ENCODE results near the gene LUZP1. TPM values are rescaled to one million over a fixed set of nuclear protein-coding genes. Genes with fewer than 3 reads are reported as not detected.
"Not testable (repeated sequence)": the region's sequence is repeated elsewhere in the genome, so short reads cannot be mapped to it uniquely, and the experiment has no call there.

The LUZP1 gene
- total RNA-seq, 1 donor from 2014 or later: 82.2 TPM

DNA sequence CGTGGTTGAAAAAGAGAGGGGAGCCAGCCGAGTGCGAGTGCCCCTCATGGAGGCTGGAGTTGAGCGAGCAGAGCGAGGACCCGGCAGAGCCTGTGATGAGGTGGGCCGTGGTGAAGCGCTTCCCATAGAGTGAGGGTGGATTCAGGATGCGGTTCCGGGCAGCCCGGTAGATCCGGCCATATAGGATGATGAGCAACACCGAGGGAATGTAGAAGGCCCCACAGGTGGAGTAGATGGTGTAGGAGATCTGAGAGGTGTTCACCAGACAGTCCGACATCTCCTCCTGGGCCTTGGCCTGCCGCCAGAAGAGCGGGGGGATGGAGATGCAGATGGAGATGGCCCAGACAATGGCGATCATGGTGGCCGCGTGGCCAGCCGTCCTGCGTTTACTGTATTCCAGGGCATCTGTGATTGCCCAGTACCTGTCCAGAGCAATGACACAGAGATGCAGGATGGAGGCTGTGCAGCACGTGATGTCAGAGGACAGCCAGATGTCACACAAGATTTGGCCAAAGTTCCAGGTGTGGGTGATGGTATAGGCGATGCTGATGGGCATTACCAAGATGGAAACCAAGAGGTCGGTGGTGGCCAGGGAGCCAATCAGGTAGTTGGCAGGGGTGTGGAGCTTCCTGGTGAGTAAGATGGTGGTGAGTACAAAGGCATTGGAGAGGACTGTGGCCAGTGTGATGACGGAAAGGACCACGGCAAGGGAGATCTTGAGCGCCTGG, 24.9 kb upstream of the LUZP1 start:
- Histone ChIP-seq H3K9me3 (ENCODE audit: insufficient read depth, low read depth, low read length) (no peaks in the 10 kb centered on the region), H3K27ac (ENCODE audit: low read depth, low read length) (peak overlapping the region; percentile 100), H3K9ac (ENCODE audit: low read length) (peak overlapping the region; percentile 87), H3K79me2 (ENCODE audit: insufficient read depth, low read length) (no peaks in the 10 kb centered on the region), H3K27me3 (ENCODE audit: insufficient read depth, low read length) (no peaks in the 10 kb centered on the region), H3K4me3 (ENCODE audit: insufficient read depth, low read depth, low read length) (no peak overlapping the region), H2AFZ (ENCODE audit: low read depth, low read length) (no peak overlapping the region), H3K36me3 (ENCODE audit: insufficient read depth, low read length) (no peaks in the 10 kb centered on the region), H4K20me1 (ENCODE audit: insufficient read depth, low read length) (no peaks in the 10 kb centered on the region), H3K4me2 (ENCODE audit: low read length) (peak overlapping the region; percentile 77), H3K4me1 (ENCODE audit: insufficient read depth, low read length) (peaks cover 55% of the 10 kb centered on the region)
- peak overlapping the region; percentile 99 for H3K27ac Mint-ChIP-seq (ENCODE audit: unreplicated experiment)
- H3K4me3 Mint-ChIP-seq (ENCODE audit: unreplicated experiment): peak overlapping the region; percentile 60
- DNase-seq (ENCODE audit: low read depth) (no peak), FAIRE-seq (no peak)
- H3K27me3 Mint-ChIP-seq (ENCODE audit: low read depth, unreplicated experiment): no peaks in the 10 kb centered on the region
- peaks cover 2% of the 10 kb centered on the region for H3K36me3 Mint-ChIP-seq (ENCODE audit: low read depth, unreplicated experiment)
- H3K4me1 Mint-ChIP-seq (ENCODE audit: low read depth, unreplicated experiment): peaks cover 49% of the 10 kb centered on the region
- TF ChIP-seq EZH2 (IDR thresholded peaks at IDR 0.05; ENCODE audit: insufficient read depth, low read length): no peak
- TF ChIP-seq, protein P1, sequence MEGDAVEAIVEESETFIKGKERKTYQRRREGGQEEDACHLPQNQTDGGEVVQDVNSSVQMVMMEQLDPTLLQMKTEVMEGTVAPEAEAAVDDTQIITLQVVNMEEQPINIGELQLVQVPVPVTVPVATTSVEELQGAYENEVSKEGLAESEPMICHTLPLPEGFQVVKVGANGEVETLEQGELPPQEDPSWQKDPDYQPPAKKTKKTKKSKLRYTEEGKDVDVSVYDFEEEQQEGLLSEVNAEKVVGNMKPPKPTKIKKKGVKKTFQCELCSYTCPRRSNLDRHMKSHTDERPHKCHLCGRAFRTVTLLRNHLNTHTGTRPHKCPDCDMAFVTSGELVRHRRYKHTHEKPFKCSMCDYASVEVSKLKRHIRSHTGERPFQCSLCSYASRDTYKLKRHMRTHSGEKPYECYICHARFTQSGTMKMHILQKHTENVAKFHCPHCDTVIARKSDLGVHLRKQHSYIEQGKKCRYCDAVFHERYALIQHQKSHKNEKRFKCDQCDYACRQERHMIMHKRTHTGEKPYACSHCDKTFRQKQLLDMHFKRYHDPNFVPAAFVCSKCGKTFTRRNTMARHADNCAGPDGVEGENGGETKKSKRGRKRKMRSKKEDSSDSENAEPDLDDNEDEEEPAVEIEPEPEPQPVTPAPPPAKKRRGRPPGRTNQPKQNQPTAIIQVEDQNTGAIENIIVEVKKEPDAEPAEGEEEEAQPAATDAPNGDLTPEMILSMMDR (IDR thresholded peaks at IDR 0.05; ENCODE audit: insufficient read depth, low read depth, low read length): no peak
- peaks cover 2% of the 10 kb centered on the region for H3K9me3 Mint-ChIP-seq (ENCODE audit: unreplicated experiment)

DNA sequence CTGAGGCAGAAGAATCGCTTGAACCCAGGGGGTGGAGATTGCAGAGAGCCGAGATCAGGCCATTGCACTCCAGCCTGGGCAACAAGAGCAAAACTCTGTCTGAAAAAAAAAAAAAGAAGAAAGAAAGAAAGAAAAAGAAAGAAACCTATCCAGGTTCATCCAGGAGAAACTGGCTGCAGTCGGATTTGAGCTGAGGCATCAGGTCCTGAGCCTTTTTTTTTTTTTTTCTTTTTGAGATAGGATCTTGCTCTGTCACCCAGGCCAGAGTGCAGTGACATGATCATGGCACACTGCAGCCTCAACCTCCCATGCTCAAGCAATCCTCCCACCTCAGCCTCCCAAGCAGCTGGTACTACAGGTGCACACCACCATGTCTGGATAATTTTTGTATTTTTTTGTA, 22.5 kb upstream of the LUZP1 start:
- FAIRE-seq: no peak
- Mint-ChIP-seq H3K27ac (ENCODE audit: unreplicated experiment) (peak overlapping the region; percentile 8), H3K27me3 (ENCODE audit: low read depth, unreplicated experiment) (no peaks in the 10 kb centered on the region), H3K4me3 (ENCODE audit: unreplicated experiment) (no peak overlapping the region), H3K9me3 (ENCODE audit: unreplicated experiment) (no peaks in the 10 kb centered on the region), H3K36me3 (ENCODE audit: low read depth, unreplicated experiment) (peaks cover 2% of the 10 kb centered on the region), H3K4me1 (ENCODE audit: low read depth, unreplicated experiment) (peaks cover 38% of the 10 kb centered on the region)
- TF ChIP-seq, protein P1 (IDR thresholded peaks at IDR 0.05; ENCODE audit: insufficient read depth, low read depth, low read length): no peak
- no peak for TF ChIP-seq EZH2 (IDR thresholded peaks at IDR 0.05; ENCODE audit: insufficient read depth, low read length)
- Histone ChIP-seq H3K4me2 (ENCODE audit: low read length) (no peak overlapping the region), H3K4me3 (ENCODE audit: insufficient read depth, low read depth, low read length) (no peak overlapping the region), H4K20me1 (ENCODE audit: insufficient read depth, low read length) (no peaks in the 10 kb centered on the region), H3K36me3 (ENCODE audit: insufficient read depth, low read length) (no peaks in the 10 kb centered on the region), H3K79me2 (ENCODE audit: insufficient read depth, low read length) (no peaks in the 10 kb centered on the region), H2AFZ (ENCODE audit: low read depth, low read length) (no peak overlapping the region), H3K9me3 (ENCODE audit: insufficient read depth, low read depth, low read length) (no peaks in the 10 kb centered on the region), H3K4me1 (ENCODE audit: insufficient read depth, low read length) (peaks cover 45% of the 10 kb centered on the region), H3K27me3 (ENCODE audit: insufficient read depth, low read length) (no peaks in the 10 kb centered on the region), H3K9ac (ENCODE audit: low read length) (no peak overlapping the region), H3K27ac (ENCODE audit: low read depth, low read length) (no peak overlapping the region)
- DNase-seq (ENCODE audit: low read depth): no peak

DNA sequence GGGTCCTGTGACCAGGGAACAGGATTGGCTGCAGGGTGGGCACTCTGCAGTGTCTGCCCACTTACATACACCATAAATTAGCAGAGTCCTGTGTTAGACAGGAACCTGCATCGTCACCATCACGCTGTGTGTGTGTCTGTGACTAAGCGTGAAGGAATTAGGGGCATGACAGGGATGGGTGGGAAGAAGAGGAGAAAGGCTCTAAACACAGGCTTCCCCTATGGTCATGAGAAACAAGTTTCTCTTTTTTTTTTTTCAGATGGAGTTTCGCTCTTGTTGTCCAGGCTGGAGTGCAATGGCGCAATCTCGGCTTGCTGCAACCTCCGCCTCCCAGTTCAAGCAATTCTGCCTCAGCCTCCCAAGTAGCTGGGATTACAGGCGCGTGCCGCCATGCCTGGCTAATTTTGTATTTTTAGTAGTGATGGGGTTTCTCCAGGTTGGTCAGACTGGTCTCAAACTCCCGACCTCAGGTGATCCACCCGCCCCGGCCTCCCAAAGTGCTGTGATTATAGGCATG, 20.3 kb upstream of the LUZP1 start:
- peaks cover 27% of the 10 kb centered on the region for H3K4me1 Mint-ChIP-seq (ENCODE audit: low read depth, unreplicated experiment)
- H2AFZ ChIP-seq (ENCODE audit: low read depth, low read length); H3K36me3 ChIP-seq (ENCODE audit: insufficient read depth, low read length); H3K4me3 Mint-ChIP-seq (ENCODE audit: unreplicated experiment); H3K79me2 ChIP-seq (ENCODE audit: insufficient read depth, low read length); H3K9me3 Mint-ChIP-seq (ENCODE audit: unreplicated experiment); H3K27me3 ChIP-seq (ENCODE audit: insufficient read depth, low read length); H4K20me1 ChIP-seq (ENCODE audit: insufficient read depth, low read length); H3K4me3 ChIP-seq (ENCODE audit: insufficient read depth, low read depth, low read length); H3K27me3 Mint-ChIP-seq (ENCODE audit: low read depth, unreplicated experiment); H3K36me3 Mint-ChIP-seq (ENCODE audit: low read depth, unreplicated experiment); H3K9me3 ChIP-seq (ENCODE audit: insufficient read depth, low read depth, low read length): not testable (repeated sequence)
- peak; percentile 98 for DNase-seq (ENCODE audit: low read depth)
- peak; percentile 34 for FAIRE-seq
- H3K27ac ChIP-seq (ENCODE audit: low read depth, low read length): peak overlapping the region; percentile 78
- peak overlapping the region; percentile 30 for H3K4me2 ChIP-seq (ENCODE audit: low read length)
- peak overlapping the region; percentile 76 for H3K9ac ChIP-seq (ENCODE audit: low read length)
- peak overlapping the region; percentile 79 for H3K27ac Mint-ChIP-seq (ENCODE audit: unreplicated experiment)
- H3K4me1 ChIP-seq (ENCODE audit: insufficient read depth, low read length): peaks cover 26% of the 10 kb centered on the region
